SKM-1 treated with dmso at 0.1 percent for 144 hours (cell line): ENCODE results near the gene OPRM1.

Experiments
- DNase-seq: peaks from one replicate; lab custom pipeline; 2025; ENCODE audit not compliant: unreplicated experiment; lab: John Stamatoyannopoulos, UW

The OPRM1 gene

GRCh38 chr6:154080461-154081189 is 41.6 kb downstream of the OPRM1 start:
- no peak for DNase-seq

GRCh38 chr6:154086510-154086909 is 47.5 kb downstream of the OPRM1 start:
- DNase-seq, result no peak

GRCh38 chr6:154092326-154092962 is 53.4 kb downstream of the OPRM1 start:
- no peak for DNase-seq

GRCh38 chr6:154093231-154094044 is 54.4 kb downstream of the OPRM1 start:
- DNase-seq, result no peak

- no peak for DNase-seq
These were observed 56.5 kb downstream of the OPRM1 start for GRCh38 chr6:154095571-154095970.

GRCh38 chr6:154096316-154096715 is 57.3 kb downstream of the OPRM1 start:
- no peak for DNase-seq

- DNase-seq, result no peak
These were observed 57.8 kb downstream of the OPRM1 start for GRCh38 chr6:154096834-154097233.

- DNase-seq, result no peak
These were observed 60.2 kb downstream of the OPRM1 start for GRCh38 chr6:154099211-154099610.

- DNase-seq, result no peak
These were observed 67.2 kb downstream of the OPRM1 start for GRCh38 chr6:154106251-154106650.

- no peak for DNase-seq
These were observed 72.0 kb downstream of the OPRM1 start for GRCh38 chr6:154111025-154111424.

GRCh38 chr6:154112181-154112809 is 73.3 kb downstream of the OPRM1 start:
- no peak for DNase-seq

GRCh38 chr6:154113392-154113791 is 74.4 kb downstream of the OPRM1 start:
- no peak for DNase-seq

- no peak for DNase-seq
These were observed 78.4 kb downstream of the OPRM1 start for GRCh38 chr6:154117485-154117884.

GRCh38 chr6:154122195-154122925 is 83.3 kb downstream of the OPRM1 start:
- no peak for DNase-seq

GRCh38 chr6:154123155-154123956 is 84.3 kb downstream of the OPRM1 start:
- DNase-seq, result no peak

- no peak for DNase-seq
These were observed 86.4 kb downstream of the OPRM1 start for GRCh38 chr6:154125421-154125820.

- DNase-seq, result no peak
These were observed 88.6 kb downstream of the OPRM1 start for GRCh38 chr6:154127657-154128056.

- no peak for DNase-seq
These were observed 95.6 kb downstream of the OPRM1 start for GRCh38 chr6:154134471-154135147.

- no peak for DNase-seq
These were observed 99.8 kb downstream of the OPRM1 start for GRCh38 chr6:154138793-154139192.
